ENCODE data around the gene ERC2. TPM values are rescaled to one million over a fixed set of nuclear protein-coding genes. Genes with fewer than 3 reads are reported as not detected.

ERC2 gene
- total and polyA plus RNA-seq, 2 donors (not counting 1 experiment from before 2014, with no cell fraction given): 0.14 to 0.17 TPM

- Histone ChIP-seq H3K9ac (ENCODE audit: insufficient read depth, low read length) (no peak overlapping the region), H3K9me3 (ENCODE audit: control insufficient read depth, insufficient read depth, low read depth, low read length) (no peaks in the 10 kb centered on the region), H4K20me1 (ENCODE audit: control insufficient read depth, extremely low read depth, insufficient read depth, low read length) (no peaks in the 10 kb centered on the region), H3K4me1 (ENCODE audit: control insufficient read depth, extremely low read depth, insufficient read depth, low read length) (no peaks in the 10 kb centered on the region), H3K4me2 (ENCODE audit: extremely low read depth, insufficient read depth, low read length) (no peak overlapping the region), H3K27ac (ENCODE audit: insufficient read depth, low read length) (no peak overlapping the region), H3K27me3 (ENCODE audit: control insufficient read depth, insufficient read depth, low read length) (peaks cover 4% of the 10 kb centered on the region), H2AFZ (ENCODE audit: low read length) (no peak overlapping the region), H3K79me2 (ENCODE audit: control insufficient read depth, insufficient read depth, low read length) (no peaks in the 10 kb centered on the region), H3K4me3 (replicated peaks in 1 of 4; ENCODE audit: control extremely low read depth in 1 of 4, insufficient read depth in 1 of 4, low read depth in 3 of 4, low read length in 4 of 4) (no peak overlapping the region), H3K36me3 (ENCODE audit: control insufficient read depth, insufficient read depth, low read length) (no peaks in the 10 kb centered on the region)
- TF ChIP-seq EZH2 (IDR thresholded peaks at IDR 0.05; ENCODE audit: low read length, missing control alignments): no peak
- TF ChIP-seq CTCF (conservative IDR thresholded peaks at IDR 0.05 in 1 of 2, IDR thresholded peaks at IDR 0.05 in 1 of 2; ENCODE audit: low read depth in 1 of 2, low read length in 2 of 2): no peak
- peak in 1 of 2 donors; percentile 31 for DNase-seq (ENCODE audit: low read depth in 2 of 2)
Measured at GRCh38 chr3:55719508-55719907, 748.8 kb downstream of the ERC2 start.

DNA sequence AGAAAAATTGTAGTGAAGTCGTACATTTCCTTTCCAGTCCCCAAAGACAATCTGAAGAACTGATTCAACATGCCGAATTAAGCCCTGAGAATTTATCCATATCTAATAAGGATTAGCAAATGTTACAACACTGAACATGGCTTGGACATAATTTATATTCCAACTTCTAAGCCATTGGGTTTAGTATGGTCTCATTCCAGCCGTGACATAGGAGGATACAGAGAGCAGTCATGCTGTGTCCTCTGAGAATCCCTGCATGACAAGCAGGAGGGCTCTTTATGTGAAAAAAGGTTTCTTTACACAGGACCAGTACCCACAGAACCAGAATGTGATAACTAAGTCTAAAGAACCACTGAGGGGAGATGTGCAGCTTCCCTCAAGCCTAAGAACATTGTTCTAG is 749.3 kb downstream of the ERC2 start:
- no peaks in the 10 kb centered on the region for H3K36me3 ChIP-seq (ENCODE audit: control insufficient read depth, insufficient read depth, low read length)
- no peaks in the 10 kb centered on the region for H3K79me2 ChIP-seq (ENCODE audit: control insufficient read depth, insufficient read depth, low read length)
- no peak overlapping the region for H3K9ac ChIP-seq (ENCODE audit: insufficient read depth, low read length)
- no peak for DNase-seq (ENCODE audit: low read depth in 2 of 2)
- H2AFZ ChIP-seq (ENCODE audit: low read length): no peak overlapping the region
- no peak overlapping the region for H3K4me3 ChIP-seq (replicated peaks in 1 of 4; ENCODE audit: control extremely low read depth in 1 of 4, insufficient read depth in 1 of 4, low read depth in 3 of 4, low read length in 4 of 4)
- H3K4me1 ChIP-seq (ENCODE audit: control insufficient read depth, extremely low read depth, insufficient read depth, low read length): no peaks in the 10 kb centered on the region
- peaks cover under 1% of the 10 kb centered on the region for H3K27me3 ChIP-seq (ENCODE audit: control insufficient read depth, insufficient read depth, low read length)
- no peaks in the 10 kb centered on the region for H4K20me1 ChIP-seq (ENCODE audit: control insufficient read depth, extremely low read depth, insufficient read depth, low read length)
- no peak for TF ChIP-seq EZH2 (IDR thresholded peaks at IDR 0.05; ENCODE audit: low read length, missing control alignments)
- TF ChIP-seq CTCF (conservative IDR thresholded peaks at IDR 0.05 in 1 of 2, IDR thresholded peaks at IDR 0.05 in 1 of 2; ENCODE audit: low read depth in 1 of 2, low read length in 2 of 2): no peak
- H3K4me2 ChIP-seq (ENCODE audit: extremely low read depth, insufficient read depth, low read length): no peak overlapping the region
- H3K27ac ChIP-seq (ENCODE audit: insufficient read depth, low read length): no peak overlapping the region
- H3K9me3 ChIP-seq (ENCODE audit: control insufficient read depth, insufficient read depth, low read depth, low read length): no peaks in the 10 kb centered on the region

GRCh38 chr3:55718521-55718921 is 749.7 kb downstream of the ERC2 start:
- H3K4me2 ChIP-seq (ENCODE audit: extremely low read depth, insufficient read depth, low read length): no peak overlapping the region
- no peaks in the 10 kb centered on the region for H3K9me3 ChIP-seq (ENCODE audit: control insufficient read depth, insufficient read depth, low read depth, low read length)
- H3K4me3 ChIP-seq (replicated peaks in 1 of 4; ENCODE audit: control extremely low read depth in 1 of 4, insufficient read depth in 1 of 4, low read depth in 3 of 4, low read length in 4 of 4): no peak overlapping the region
- H4K20me1 ChIP-seq (ENCODE audit: control insufficient read depth, extremely low read depth, insufficient read depth, low read length): no peaks in the 10 kb centered on the region
- H3K4me1 ChIP-seq (ENCODE audit: control insufficient read depth, extremely low read depth, insufficient read depth, low read length): no peaks in the 10 kb centered on the region
- no peaks in the 10 kb centered on the region for H3K36me3 ChIP-seq (ENCODE audit: control insufficient read depth, insufficient read depth, low read length)
- H3K27me3 ChIP-seq (ENCODE audit: control insufficient read depth, insufficient read depth, low read length): no peaks in the 10 kb centered on the region
- no peak overlapping the region for H3K9ac ChIP-seq (ENCODE audit: insufficient read depth, low read length)
- DNase-seq (ENCODE audit: low read depth in 2 of 2): peak; percentile 12 to 77
- H3K79me2 ChIP-seq (ENCODE audit: control insufficient read depth, insufficient read depth, low read length): no peaks in the 10 kb centered on the region
- H3K27ac ChIP-seq (ENCODE audit: insufficient read depth, low read length): no peak overlapping the region
- no peak for TF ChIP-seq CTCF (conservative IDR thresholded peaks at IDR 0.05 in 1 of 2, IDR thresholded peaks at IDR 0.05 in 1 of 2; ENCODE audit: low read depth in 1 of 2, low read length in 2 of 2)
- no peak for TF ChIP-seq EZH2 (IDR thresholded peaks at IDR 0.05; ENCODE audit: low read length, missing control alignments)
- no peak overlapping the region for H2AFZ ChIP-seq (ENCODE audit: low read length)

Data from fibroblast of lung (primary cell).